Panc1 (cell line): ENCODE results near the gene ITGB2. TPM values are rescaled to one million over a fixed set of nuclear protein-coding genes. Genes with fewer than 3 reads are reported as not detected.

Experiments used
- ATAC-seq: fragments of 200-7000 bp; cut with Tn5 transposase; 2 replicates; pipeline ENCODE4 v1.9.1; 2020; ENCODE audit warnings: mild to moderate bottlenecking, moderate library complexity
- BruUV-seq: library from RNA; stranded (reverse); fragments of 400-500 nt; replicated peaks from 2 replicates; lab custom pipeline; 2021; lab: Mats Ljungman, UMichigan
- CTCF ChIA-PET: fragments of 300-600 bp; sonication (Branson Sonifier 250); formaldehyde crosslinking; loops from one replicate; lab custom pipeline; 2022; ENCODE audit warnings: antibody characterized with exemption; lab: Charles Lee
- POLR2A ChIA-PET: fragments of 300-600 bp; sonication (Branson Sonifier 250); formaldehyde crosslinking; loops from one replicate; lab custom pipeline; 2022; ENCODE audit warnings: antibody characterized with exemption; lab: Charles Lee
- DNase-seq: peaks from one replicate; pipeline ENCODE4 v3.0.0-alpha.2; 2010; ENCODE audit warnings: low read depth, low spot score
- H3K27ac ChIP-seq: 2 replicates; pipeline ENCODE4 v1.5.1; 2011; ENCODE audit warnings: mild to moderate bottlenecking, low read length, inconsistent platforms
- H3K27me3 ChIP-seq: fragments of 200-500 bp; sonication (Bioruptor generic); 2 replicates; pipeline ENCODE4 v1.6.0; 2014; ENCODE audit warnings: low read length, inconsistent platforms; ENCODE audit not compliant: control insufficient read depth, insufficient read depth
- H3K36me3 ChIP-seq: fragments of 200-500 bp; sonication (Bioruptor generic); 2 replicates; pipeline ENCODE4 v1.5.1; 2014; ENCODE audit warnings: inconsistent platforms, mild to moderate bottlenecking, low read length, moderate library complexity; ENCODE audit not compliant: control insufficient read depth, insufficient read depth
- H3K4me1 ChIP-seq: 2 replicates; pipeline ENCODE4 v1.5.1; 2011; ENCODE audit warnings: inconsistent platforms, mild to moderate bottlenecking, low read length, moderate library complexity; ENCODE audit not compliant: control insufficient read depth, insufficient read depth
- H3K4me3 ChIP-seq, 2 experiments: 2 replicates each; pipeline ENCODE4 v1.5.1; 2011 to 2012; ENCODE audit warnings: low read depth in 2 of 2, low read length in 2 of 2, mild to moderate bottlenecking in 2 of 2, inconsistent platforms in 1 of 2, moderate library complexity in 1 of 2
- H3K9me3 ChIP-seq: fragments of 200-500 bp; sonication (Bioruptor generic); 2 replicates; pipeline ENCODE4 v1.5.1; 2014; ENCODE audit warnings: low read depth, mild to moderate bottlenecking, inconsistent platforms, low read length, moderate library complexity; ENCODE audit not compliant: control insufficient read depth, insufficient read depth
- CTCF ChIP-seq: fragments of 450-650 bp; IDR thresholded peaks from 2 replicates; pipeline ENCODE4 v1.5.1; 2017; ENCODE audit warnings: mild to moderate bottlenecking
- POLR2AphosphoS5 ChIP-seq: IDR thresholded peaks from 2 replicates; pipeline ENCODE4 v1.6.1; 2012; ENCODE audit warnings: mild to moderate bottlenecking, low read depth, low read length, moderate library complexity
- REST ChIP-seq, 2 experiments: IDR thresholded peaks; 2 replicates each; pipeline ENCODE4 v1.6.1; 2011 to 2012; ENCODE audit warnings: low read depth in 2 of 2, control low read depth in 1 of 2, low read length in 1 of 2, mild to moderate bottlenecking in 1 of 2, moderate library complexity in 1 of 2; ENCODE audit not compliant: insufficient read depth in 1 of 2
- SIN3A ChIP-seq: IDR thresholded peaks from 2 replicates; pipeline ENCODE4 v1.6.1; 2012; ENCODE audit warnings: low read depth, mild to moderate bottlenecking, low read length, moderate library complexity, borderline replicate concordance; ENCODE audit not compliant: insufficient read depth
- TCF7L2 ChIP-seq: IDR thresholded peaks from 2 replicates; pipeline ENCODE4 v1.6.1; 2011; ENCODE audit warnings: mild to moderate bottlenecking, low read depth, low read length, inconsistent platforms
- in situ Hi-C: cut with HindIII; loops from 2 replicates; pipeline ENCODE4 v1.10.0; 2016; ENCODE audit warnings: low sequenced_read_pairs, low pct_unique_long_range_greater_than_20kb
- intact Hi-C: fragments of 100-400 bp; cut with micrococcal nuclease; formaldehyde crosslinking; loops from one replicate; pipeline ENCODE4 v1.10.0; 2022; ENCODE audit not compliant: unreplicated experiment
- total RNA-seq: library from RNA; stranded (reverse); gene quantifications from one replicate; pipeline ENCODE4 v1.2.1, GENCODE V29; 2021; ENCODE audit not compliant: unreplicated experiment

ITGB2 gene
- total RNA-seq, 1 experiment from 2014 or later: 3.0 TPM

- Histone ChIP-seq H3K36me3 (peaks cover 3% of the 10 kb centered on the region; the same call in 1 of the 2 replicates), H3K27me3 (no peaks in the 10 kb centered on the region), H3K27ac (no peak overlapping the region), H3K9me3 (no peaks in the 10 kb centered on the region), H3K4me1 (no peaks in the 10 kb centered on the region), H3K4me3 (no peak overlapping the region)
- CTCF ChIA-PET: no interaction called here
- in situ Hi-C loops (no loop called here), intact Hi-C loops (no loop called here)
- POLR2A ChIA-PET: no interaction called here
- no peak for TF ChIP-seq CTCF
- no peak for TF ChIP-seq POLR2AphosphoS5
- TF ChIP-seq SIN3A: no peak
- no peak for TF ChIP-seq TCF7L2
- TF ChIP-seq REST (IDR thresholded peaks at IDR 0.05; ENCODE audit: insufficient read depth in 1 of 2, low read depth in 2 of 2, low read length in 1 of 2): no peak
- DNase-seq: no peak
- BruUV-seq: no TSS peak
- no peak for ATAC-seq
Measured at GRCh38 chr21:44960141-44961092, 39.7 kb upstream of the ITGB2 start.

GRCh38 chr21:44959376-44960091 is 38.8 kb upstream of the ITGB2 start:
- ATAC-seq (0 out of 2 replicates have a peak, but pooled peaks have one; percentile 33), DNase-seq (no peak)
- intact Hi-C loops: no loop called here
- POLR2A ChIA-PET: no interaction called here
- no peaks in the 10 kb centered on the region for H3K27me3 ChIP-seq
- BruUV-seq: no TSS peak
- in situ Hi-C loops: no loop called here
- H3K36me3 ChIP-seq: peaks cover 3% of the 10 kb centered on the region; the same call in 1 of the 2 replicates
- H3K9me3 ChIP-seq: no peaks in the 10 kb centered on the region
- no peak overlapping the region for H3K27ac ChIP-seq
- no peak overlapping the region for H3K4me3 ChIP-seq
- no peaks in the 10 kb centered on the region for H3K4me1 ChIP-seq
- CTCF ChIA-PET: no interaction called here
- no peak for TF ChIP-seq CTCF
- no peak for TF ChIP-seq REST (IDR thresholded peaks at IDR 0.05; ENCODE audit: insufficient read depth in 1 of 2, low read depth in 2 of 2, low read length in 1 of 2)
- TF ChIP-seq POLR2AphosphoS5: no peak
- no peak for TF ChIP-seq SIN3A
- TF ChIP-seq TCF7L2: no peak
